ENCODE results near the gene RAET1G. TPM values are rescaled to one million over a fixed set of nuclear protein-coding genes. Genes with fewer than 3 reads are reported as not detected.

The RAET1G gene
- total RNA-seq, 1 donor from 2014 or later: 0.53 TPM

DNA sequence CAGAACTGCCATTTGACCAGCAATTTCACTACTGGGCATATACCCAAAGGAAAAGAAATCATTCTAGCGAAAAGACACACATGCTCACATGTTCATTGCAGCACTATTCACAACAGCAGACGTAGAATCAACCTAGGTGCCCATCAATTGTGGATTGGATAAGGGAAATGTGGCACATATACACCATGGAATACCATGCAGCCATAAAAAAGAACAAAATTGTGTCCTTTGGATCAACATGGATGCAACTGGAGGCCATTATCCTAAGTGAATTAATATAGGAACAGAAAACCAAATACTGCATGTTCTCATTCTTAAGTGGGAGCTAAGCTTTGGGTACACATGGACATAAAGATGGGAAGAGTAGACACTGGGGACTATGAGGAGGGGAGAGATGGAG lies 41.1 kb downstream of the RAET1G start:
- Mint-ChIP-seq H3K27me3 (peaks cover 46% of the 10 kb centered on the region), H3K36me3 (no peaks in the 10 kb centered on the region), H3K4me1 (ENCODE audit: unreplicated experiment) (no peaks in the 10 kb centered on the region), H3K27ac (no peak overlapping the region), H3K9me3 (no peaks in the 10 kb centered on the region), H3K4me3 (no peak overlapping the region)
- no peak for TF ChIP-seq CTCF (conservative IDR thresholded peaks at IDR 0.05)
- no peak for DNase-seq (ENCODE audit: extremely low spot score, unreplicated experiment)

- no peak for DNase-seq (ENCODE audit: extremely low spot score, unreplicated experiment)
- Mint-ChIP-seq H3K27ac (no peak overlapping the region), H3K36me3 (no peaks in the 10 kb centered on the region), H3K4me1 (ENCODE audit: unreplicated experiment) (no peaks in the 10 kb centered on the region), H3K4me3 (no peak overlapping the region), H3K27me3 (peaks cover 46% of the 10 kb centered on the region), H3K9me3 (no peaks in the 10 kb centered on the region)
- no peak for TF ChIP-seq CTCF (conservative IDR thresholded peaks at IDR 0.05)
Observed at GRCh38 chr6:149881066-149881766, 41.7 kb downstream of the RAET1G start.

DNA sequence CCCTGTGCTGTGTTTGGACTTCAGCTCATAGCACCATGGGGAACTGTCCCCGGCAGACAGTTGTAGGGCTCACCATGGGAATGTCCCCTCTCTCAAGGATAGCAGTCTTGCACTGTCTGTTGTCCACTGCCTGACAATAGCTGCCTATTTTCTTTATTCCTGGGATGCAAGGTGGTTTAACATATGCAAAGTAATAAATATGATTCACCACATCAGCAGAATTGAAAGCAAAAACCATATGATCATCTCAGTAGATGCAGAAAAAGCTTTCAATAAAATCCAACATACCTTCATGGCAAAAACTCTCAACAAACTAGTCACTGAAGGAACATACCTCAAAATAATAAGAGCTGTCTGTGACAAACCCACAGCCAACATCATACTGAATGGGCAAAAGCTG lies 45.3 kb downstream of the RAET1G start:
- no peak overlapping the region for H3K4me3 Mint-ChIP-seq
- H3K4me1 Mint-ChIP-seq (ENCODE audit: unreplicated experiment): no peaks in the 10 kb centered on the region
- H3K27ac Mint-ChIP-seq: no peak overlapping the region
- no peak for DNase-seq (ENCODE audit: extremely low spot score, unreplicated experiment)
- TF ChIP-seq CTCF (conservative IDR thresholded peaks at IDR 0.05): no peak
- H3K27me3 Mint-ChIP-seq: peaks cover 34% of the 10 kb centered on the region
- H3K9me3 Mint-ChIP-seq: no peaks in the 10 kb centered on the region
- H3K36me3 Mint-ChIP-seq: no peaks in the 10 kb centered on the region

- H3K4me1 Mint-ChIP-seq (ENCODE audit: unreplicated experiment): no peaks in the 10 kb centered on the region
- H3K9me3 Mint-ChIP-seq: no peaks in the 10 kb centered on the region
- no peaks in the 10 kb centered on the region for H3K36me3 Mint-ChIP-seq
- DNase-seq (ENCODE audit: extremely low spot score, unreplicated experiment): no peak
- H3K27ac Mint-ChIP-seq: no peak overlapping the region
- H3K27me3 Mint-ChIP-seq: peaks cover 27% of the 10 kb centered on the region
- H3K4me3 Mint-ChIP-seq: no peak overlapping the region
- TF ChIP-seq CTCF (conservative IDR thresholded peaks at IDR 0.05): no peak
Observed at GRCh38 chr6:149876241-149876933, 46.5 kb downstream of the RAET1G start.

- TF ChIP-seq CTCF (conservative IDR thresholded peaks at IDR 0.05): no peak
- H3K36me3 Mint-ChIP-seq: no peaks in the 10 kb centered on the region
- DNase-seq (ENCODE audit: extremely low spot score, unreplicated experiment): no peak
- H3K27ac Mint-ChIP-seq: no peak overlapping the region
- no peaks in the 10 kb centered on the region for H3K4me1 Mint-ChIP-seq (ENCODE audit: unreplicated experiment)
- peaks cover 5% of the 10 kb centered on the region for H3K27me3 Mint-ChIP-seq
- H3K4me3 Mint-ChIP-seq: no peak overlapping the region
- H3K9me3 Mint-ChIP-seq: no peaks in the 10 kb centered on the region
Observed at GRCh38 chr6:149872233-149872632, 50.7 kb downstream of the RAET1G start.

Data from type B pancreatic cell (in vitro differentiated cells).